HL-60/S4 (cell line): Measurements from ENCODE around the gene OTOL1.
"Not testable (repeated sequence)": the region's sequence is repeated elsewhere in the genome, so short reads cannot be mapped to it uniquely, and the experiment has no call there.

Source experiments
- in situ Hi-C: fragments of 300-500 bp; cut with MboI; formaldehyde crosslinking; loops from 2 replicates; pipeline ENCODE4 v1.14.3; 2022; ENCODE audit warnings: low sequenced_read_pairs

Gene OTOL1

GRCh38 chr3:161496508-161496907 is at the start of gene OTOL1:
OTOL1 (plus strand) TSS chr3:161496808; CDS start chr3:161496808, 0 bp downstream.
- in situ Hi-C loops, result no loop called here

- in situ Hi-C loops, result no loop called here
These were observed 46.8 kb upstream of the OTOL1 start for GRCh38 chr3:161449785-161450184.

- in situ Hi-C loops, result no loop called here
These were observed 44.4 kb upstream of the OTOL1 start for GRCh38 chr3:161452179-161452578.

- in situ Hi-C loops, result no loop called here
These were observed 42.0 kb upstream of the OTOL1 start for GRCh38 chr3:161454615-161455014.

GRCh38 chr3:161455962-161456361 is 40.6 kb upstream of the OTOL1 start:
- in situ Hi-C loops, result no loop called here

GRCh38 chr3:161462138-161462537 is 34.5 kb upstream of the OTOL1 start:
- in situ Hi-C loops, result no loop called here

- in situ Hi-C loops, result no loop called here
These were observed 25.4 kb upstream of the OTOL1 start for GRCh38 chr3:161471211-161471610.

GRCh38 chr3:161474139-161474538 is 22.5 kb upstream of the OTOL1 start:
- in situ Hi-C loops, result no loop called here

- in situ Hi-C loops, result no loop called here
These were observed 21.9 kb upstream of the OTOL1 start for GRCh38 chr3:161474741-161475140.

GRCh38 chr3:161475206-161475605 is 21.4 kb upstream of the OTOL1 start:
- in situ Hi-C loops, result no loop called here

- in situ Hi-C loops, result no loop called here
These were observed 20.7 kb upstream of the OTOL1 start for GRCh38 chr3:161475905-161476304.

- in situ Hi-C loops, result no loop called here
These were observed 12.4 kb upstream of the OTOL1 start for GRCh38 chr3:161484226-161484625.

- in situ Hi-C loops, result not testable (repeated sequence)
These were observed 8.3 kb upstream of the OTOL1 start for GRCh38 chr3:161488284-161488683.

- in situ Hi-C loops, result no loop called here
These were observed 7.2 kb upstream of the OTOL1 start for GRCh38 chr3:161489395-161489794.

- in situ Hi-C loops, result not testable (repeated sequence)
These were observed 5.8 kb upstream of the OTOL1 start for GRCh38 chr3:161490845-161491244.

- in situ Hi-C loops, result no loop called here
These were observed 1.8 kb downstream of the OTOL1 start for GRCh38 chr3:161498259-161498921.

GRCh38 chr3:161500068-161500796 is 3.6 kb downstream of the OTOL1 start:
- in situ Hi-C loops, result no loop called here

- in situ Hi-C loops, result no loop called here
These were observed 6.7 kb downstream of the OTOL1 start for GRCh38 chr3:161503271-161503670.

GRCh38 chr3:161508852-161509477 is 12.4 kb downstream of the OTOL1 start:
- in situ Hi-C loops, result no loop called here

GRCh38 chr3:161510510-161511260 is 14.1 kb downstream of the OTOL1 start:
- in situ Hi-C loops, result no loop called here

- in situ Hi-C loops, result no loop called here
These were observed 27.3 kb downstream of the OTOL1 start for GRCh38 chr3:161523916-161524315.
